GM19239 (cell line): ENCODE measurements around the gene DCUN1D2.

Source experiments
- DNase-seq: peaks from one replicate; pipeline ENCODE4 v3.0.0; 2011; ENCODE audit warnings: low spot score; ENCODE audit not compliant: insufficient read length
- FAIRE-seq: peaks from 2 replicates; lab custom pipeline; 2011; peaks lifted over from hg19 to GRCh38; lab: Jason Lieb, UNC

The DCUN1D2 gene

DNA sequence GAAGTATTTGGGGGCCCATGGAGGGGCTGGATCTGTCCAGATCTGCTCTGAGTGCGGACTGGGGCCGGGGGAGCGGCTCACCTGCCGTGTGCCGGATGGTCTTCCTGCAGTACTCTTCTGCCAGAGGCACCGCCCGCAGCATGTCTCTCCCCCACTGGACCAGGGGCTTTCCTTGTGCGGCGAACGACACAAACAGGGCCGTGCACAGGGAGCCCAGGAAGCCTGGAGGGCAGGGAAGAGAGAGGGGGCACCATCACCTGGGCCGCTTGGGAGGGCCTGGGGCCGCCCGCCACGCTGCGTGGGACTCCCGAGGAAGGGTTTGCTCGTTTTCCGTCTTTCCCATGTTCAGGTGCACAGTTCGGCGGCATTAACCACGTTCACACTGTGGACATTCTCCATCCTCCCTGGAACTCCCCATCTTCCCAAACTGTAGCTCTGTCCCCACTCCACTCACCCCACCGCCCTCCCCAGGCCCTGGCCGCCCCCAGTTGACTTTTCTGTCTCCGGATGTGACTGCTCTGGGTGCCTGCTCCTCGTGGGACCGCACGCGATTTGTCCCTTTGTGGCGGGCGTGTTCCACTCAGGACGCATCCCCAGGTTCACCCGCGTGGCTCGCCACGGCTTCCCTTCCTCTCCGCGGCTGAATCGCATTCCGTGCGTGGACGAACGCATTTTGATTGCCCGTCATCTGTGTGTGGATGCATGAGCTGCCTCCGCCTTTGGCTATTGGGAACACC lies 61.5 kb downstream of the DCUN1D2 start:
- FAIRE-seq: no peak
- no peak for DNase-seq

DNA sequence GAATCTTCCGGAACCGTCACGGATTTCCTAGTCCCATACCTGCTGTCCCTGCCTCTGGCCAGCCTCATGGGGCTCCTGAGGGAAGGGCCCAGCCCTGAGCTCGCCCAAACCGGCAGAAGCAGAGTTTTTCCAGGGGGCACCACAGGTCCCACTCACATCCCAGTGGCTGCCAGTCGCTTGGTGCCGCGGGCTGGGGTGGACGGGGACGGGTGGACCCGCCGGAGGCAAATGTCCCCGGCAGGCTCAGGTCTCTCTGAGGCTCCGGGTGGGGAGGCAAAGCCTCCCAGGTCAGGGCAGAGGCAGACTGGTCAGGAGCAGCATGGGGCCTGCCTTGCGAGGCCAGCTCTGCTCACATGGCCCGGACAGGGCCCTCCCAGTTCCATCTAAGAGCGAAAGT lies 62.0 kb downstream of the DCUN1D2 start:
- FAIRE-seq: no peak
- DNase-seq: no peak

GRCh38 chr13:113427562-113428468 lies 62.7 kb downstream of the DCUN1D2 start:
- DNase-seq (no peak), FAIRE-seq (no peak)

DNA sequence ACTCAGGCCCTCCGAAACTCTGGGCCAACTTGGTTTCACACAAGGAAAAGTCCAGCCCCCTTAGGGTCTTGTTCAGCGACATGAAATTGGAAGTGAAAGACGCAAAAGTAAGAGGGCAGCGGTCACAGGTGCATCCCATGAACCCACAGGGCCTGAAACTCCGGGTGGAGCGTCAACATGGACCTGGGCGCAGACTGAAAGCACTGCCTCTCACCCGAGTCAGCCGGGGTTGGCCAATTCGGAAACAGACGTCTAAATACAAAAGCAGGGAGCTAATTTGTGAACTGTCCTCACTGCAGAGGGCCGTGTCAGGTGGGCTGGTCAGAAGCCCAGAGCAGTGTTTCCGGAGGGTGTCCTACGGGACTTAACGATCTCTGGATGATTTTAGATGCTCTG lies 63.9 kb downstream of the DCUN1D2 start:
- no peak for DNase-seq
- no peak for FAIRE-seq

GRCh38 chr13:113425941-113426590 lies 64.4 kb downstream of the DCUN1D2 start:
- DNase-seq: no peak
- no peak for FAIRE-seq

DNA sequence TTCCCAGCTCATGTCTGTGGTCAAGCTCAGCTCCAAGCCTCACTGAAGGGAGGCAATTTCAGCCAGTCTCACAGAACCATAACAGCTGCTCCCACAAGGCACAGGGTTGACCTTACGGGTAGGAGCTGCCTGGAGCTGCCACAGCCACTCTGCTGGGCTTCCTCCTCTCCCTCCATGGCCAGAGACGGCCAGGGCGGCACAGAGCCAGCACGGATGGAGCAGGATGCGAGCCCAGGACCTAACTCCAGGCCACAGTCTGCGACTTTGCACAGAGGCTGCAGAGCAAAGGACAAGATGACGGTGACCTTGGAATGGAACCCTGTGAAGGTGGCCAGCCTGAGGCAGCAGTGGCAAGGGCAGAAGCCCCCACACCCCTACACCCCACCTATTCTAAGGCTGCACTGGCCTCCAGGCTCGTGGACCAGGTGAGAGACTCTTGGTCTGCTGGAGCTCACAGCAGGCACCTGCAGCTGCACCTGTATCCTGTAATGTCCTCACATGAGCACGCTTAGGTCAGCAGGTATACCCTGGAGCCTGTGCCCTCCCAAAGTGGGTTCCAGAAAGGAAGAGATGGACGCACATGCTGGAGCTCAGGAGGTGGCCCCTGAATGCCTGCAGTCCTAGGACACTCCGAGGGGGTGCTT lies 66.9 kb downstream of the DCUN1D2 start:
- FAIRE-seq: no peak
- no peak for DNase-seq

DNA sequence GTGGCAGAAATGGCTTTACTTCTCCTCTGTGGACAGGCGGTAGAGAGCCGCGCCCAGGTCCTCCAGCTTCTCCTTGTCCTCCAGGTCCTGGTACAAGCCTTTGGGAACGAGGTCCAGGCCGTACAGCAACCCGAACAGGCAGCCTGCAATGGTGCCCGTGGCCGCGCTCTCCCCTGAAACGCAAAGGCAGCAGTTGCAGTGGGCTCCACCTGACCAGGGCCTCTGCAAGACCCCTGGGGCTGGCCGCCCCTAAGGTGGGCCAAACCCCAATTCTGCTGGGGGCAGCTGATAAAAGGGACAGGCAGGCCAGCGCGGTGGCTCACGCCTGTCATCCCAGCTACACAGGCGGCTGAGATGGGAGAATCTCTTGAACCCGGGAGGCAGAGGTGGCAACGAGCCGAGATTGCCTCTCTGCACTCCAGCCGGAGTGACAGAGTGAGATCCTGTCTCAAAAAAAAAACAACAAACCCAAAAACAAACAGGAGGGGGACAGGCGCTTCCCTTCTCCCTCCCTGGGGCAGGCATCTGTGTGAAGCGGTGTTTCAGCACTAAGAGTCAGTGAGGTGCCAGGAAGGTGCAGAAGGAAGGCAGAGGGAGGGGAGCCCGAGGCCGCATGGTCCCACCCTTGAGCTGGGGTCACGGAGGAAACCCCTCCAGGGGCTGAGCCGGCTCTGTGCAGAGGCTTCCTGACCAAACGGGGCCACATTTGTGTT lies 67.5 kb downstream of the DCUN1D2 start:
- no peak for FAIRE-seq
- no peak for DNase-seq

DNA sequence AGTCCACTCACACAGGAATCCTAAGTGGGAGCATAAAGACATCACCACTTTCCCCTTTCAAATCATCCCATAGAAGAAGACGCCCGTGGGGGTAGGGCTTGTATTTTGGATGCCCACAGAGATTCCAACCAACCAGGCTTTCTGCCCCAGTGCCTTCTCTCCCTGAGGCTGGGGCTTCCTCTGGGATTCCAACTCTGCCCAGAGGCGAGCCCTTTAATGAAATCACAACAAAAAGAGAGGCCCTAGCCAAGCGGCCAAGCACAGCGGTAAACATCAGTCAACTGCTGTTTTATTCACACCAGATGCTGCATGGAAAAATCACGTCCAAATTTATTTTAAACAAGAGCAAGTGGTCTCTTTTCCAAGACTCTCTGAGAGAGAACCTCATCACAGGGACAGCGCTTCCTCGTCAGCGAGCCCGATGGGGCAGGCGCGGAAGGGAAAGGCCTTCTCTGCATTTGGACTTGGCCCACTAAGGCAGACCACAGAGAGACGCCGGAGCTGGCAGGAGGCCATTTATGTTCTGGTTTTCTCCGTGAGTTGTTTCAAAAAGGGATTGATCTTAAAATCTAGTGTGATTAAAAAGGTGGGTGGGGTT lies 68.7 kb downstream of the DCUN1D2 start:
- FAIRE-seq (no peak), DNase-seq (no peak)

- no peak for FAIRE-seq
- no peak for DNase-seq
These were observed 69.5 kb downstream of the DCUN1D2 start for GRCh38 chr13:113420833-113421600.

- FAIRE-seq (no peak), DNase-seq (no peak)
These were observed 70.3 kb downstream of the DCUN1D2 start for GRCh38 chr13:113420232-113420631.

GRCh38 chr13:113419531-113420193 lies 70.8 kb downstream of the DCUN1D2 start:
- FAIRE-seq (no peak), DNase-seq (no peak)

DNA sequence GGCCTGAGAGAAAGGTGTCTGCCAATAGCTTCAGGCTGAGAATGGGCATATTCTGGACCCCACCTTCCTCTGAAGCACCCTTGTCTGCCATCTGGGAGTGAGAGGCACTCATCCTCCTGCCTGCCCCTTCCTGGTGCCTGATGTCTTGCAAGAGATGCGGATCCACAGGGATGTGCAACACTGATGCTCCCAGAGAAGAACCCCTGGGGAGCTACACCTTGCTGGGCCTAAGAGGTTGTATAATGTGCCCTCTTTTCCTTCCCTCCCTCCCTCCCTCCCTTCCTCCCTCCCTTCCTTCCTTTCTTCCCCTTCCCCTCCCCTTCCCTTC lies 71.8 kb downstream of the DCUN1D2 start:
- no peak for DNase-seq
- FAIRE-seq: no peak

DNA sequence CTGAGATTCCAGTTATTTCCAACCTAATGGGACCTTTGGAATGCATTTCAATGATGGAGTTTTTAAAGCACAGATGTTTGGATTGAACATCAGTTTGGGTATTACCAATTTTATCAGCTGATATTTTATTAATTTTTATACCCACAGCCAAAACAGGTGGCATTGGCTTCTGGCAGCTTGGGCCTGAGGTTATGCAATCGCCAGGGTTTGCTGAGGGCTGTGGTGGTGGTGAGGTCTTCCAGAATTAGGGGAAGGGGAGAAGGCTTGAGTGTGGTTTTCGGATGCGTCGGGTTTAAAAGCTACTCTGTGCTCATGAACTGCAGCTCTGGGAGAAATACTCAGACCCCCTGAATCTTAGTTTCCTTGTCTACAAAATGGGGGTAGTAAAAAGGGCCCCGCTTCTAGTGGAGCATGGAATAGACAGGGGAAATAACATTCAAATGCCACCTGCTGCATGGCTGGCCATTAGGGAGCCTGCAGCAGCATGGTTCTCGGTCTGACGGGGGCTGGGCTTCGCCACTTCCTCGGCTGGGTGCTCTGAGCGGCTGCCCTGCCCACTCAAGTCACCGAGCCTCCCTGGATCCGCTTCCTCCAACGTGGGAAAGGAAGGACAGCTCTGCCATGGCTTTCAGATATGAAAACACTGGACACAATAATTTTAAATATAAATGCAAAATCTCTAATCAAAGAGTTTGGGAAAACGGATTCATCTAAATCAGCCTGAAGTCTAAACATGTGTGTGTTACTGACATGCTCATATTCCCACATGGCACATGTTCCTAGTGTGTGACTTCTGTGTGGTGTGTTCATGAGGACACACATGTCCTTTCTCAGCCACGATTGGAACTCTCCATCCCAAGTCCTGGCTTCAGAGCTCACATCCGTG lies 72.4 kb downstream of the DCUN1D2 start:
- FAIRE-seq (no peak), DNase-seq (no peak)

- DNase-seq (no peak), FAIRE-seq (no peak)
These were observed 73.3 kb downstream of the DCUN1D2 start for GRCh38 chr13:113417008-113417751.

DNA sequence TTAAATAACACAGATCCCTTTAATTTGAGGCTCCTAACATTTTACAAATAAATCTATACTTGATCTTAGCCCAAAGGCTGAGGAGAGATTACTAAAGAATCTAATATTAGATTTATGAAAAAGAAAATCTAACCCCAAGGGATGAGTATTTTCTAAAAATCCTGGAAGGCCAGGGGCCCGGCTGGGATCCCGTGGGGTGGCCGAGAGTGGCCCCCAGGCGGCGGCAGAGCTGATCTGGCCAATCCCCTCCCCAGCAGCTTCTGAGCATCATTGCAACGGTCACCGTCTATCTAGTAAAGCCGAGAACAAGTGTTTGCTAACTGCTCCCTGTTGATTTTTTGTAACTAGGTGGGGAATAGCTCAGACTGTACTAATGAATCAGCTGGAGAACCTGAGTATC lies 74.7 kb downstream of the DCUN1D2 start:
- FAIRE-seq (no peak), DNase-seq (no peak)

GRCh38 chr13:113415032-113415431 lies 75.5 kb downstream of the DCUN1D2 start:
- no peak for DNase-seq

DNA sequence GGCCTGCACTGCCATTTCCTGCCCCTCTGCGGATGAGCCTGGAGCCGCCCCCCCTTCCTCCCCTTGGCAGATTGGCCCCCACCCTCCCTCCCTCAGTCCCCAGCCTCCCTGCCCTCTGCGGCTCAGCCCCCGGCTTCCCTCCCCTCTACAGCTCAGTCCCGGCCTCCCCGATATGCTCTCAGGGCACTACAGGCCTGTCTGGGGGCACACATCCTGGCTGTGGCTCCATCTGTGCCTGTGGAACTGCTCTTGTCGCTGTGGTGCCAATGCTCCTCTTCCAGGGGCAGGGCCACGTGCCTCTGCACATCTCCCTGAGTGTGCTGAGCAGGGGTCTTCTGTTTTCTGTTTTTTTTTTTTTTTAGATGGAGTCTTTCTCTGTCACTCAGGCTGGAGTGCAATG lies 76.2 kb downstream of the DCUN1D2 start:
- DNase-seq (no peak), FAIRE-seq (no peak)

More at GRCh38 chr13:113415032-113415431, 75.5 kb downstream of the DCUN1D2 start:
- FAIRE-seq: no peak
